Measurements from ENCODE around the gene PLEKHJ1. TPM values are rescaled to one million over a fixed set of nuclear protein-coding genes. Genes with fewer than 3 reads are reported as not detected.

Gene PLEKHJ1
- total and polyA plus RNA-seq, 9 of the 15 experiments (the other 6 are each of a cell fraction or from before 2014, with no cell fraction given), result 1.5 to 188 (median 63.9) TPM

DNA sequence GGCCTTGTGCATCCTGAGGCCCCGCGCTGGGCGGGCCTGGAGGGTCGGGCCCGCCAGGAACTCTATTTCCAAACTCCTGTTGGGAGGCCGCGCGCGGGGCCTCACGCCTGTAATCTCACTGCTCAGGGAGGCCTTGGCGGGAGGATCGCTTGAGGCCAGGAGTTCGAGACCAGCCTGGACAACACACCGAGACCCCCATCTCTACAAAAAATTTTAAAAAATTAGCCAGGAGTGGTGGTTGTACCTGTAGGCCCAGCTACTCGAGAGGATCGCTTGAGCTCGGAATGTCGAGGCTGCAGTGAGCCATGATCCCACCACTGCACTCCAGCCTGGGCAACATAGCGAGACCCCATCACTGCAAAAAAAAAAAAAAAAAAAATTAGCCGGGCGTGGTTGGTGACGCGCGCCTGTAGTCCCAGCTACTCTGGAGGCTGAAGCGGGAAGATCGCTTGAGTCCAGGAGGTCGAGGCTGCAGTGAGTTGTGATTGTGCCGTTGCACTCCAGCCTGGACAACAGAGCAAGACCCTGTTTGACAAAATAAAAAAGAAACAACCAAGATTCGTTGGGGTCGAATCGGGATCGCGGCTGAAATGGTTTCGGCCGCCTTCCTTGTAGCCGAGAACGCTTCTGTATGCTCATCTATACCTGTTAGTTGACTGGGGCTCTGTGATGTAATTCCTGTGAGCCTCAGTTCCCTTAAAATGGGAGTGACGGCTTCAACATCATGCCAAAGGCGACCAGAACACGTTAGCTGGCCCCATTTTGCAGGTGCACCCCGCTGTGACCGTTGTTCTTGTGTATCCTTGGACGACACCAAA, 1.1 kb upstream of the PLEKHJ1 start (continued):
- TF ChIP-seq ETV1 (tag; conservative IDR thresholded peaks at IDR 0.05; ENCODE audit: low read depth) (no peak), ZNF512 (tag; IDR thresholded peaks at IDR 0.05) (no peak), WHSC1 (IDR thresholded peaks at IDR 0.05; ENCODE audit: low read length) (no peak), ZNF644 (tag; IDR thresholded peaks at IDR 0.05; ENCODE audit: low read depth) (no peak), SAFB (IDR thresholded peaks at IDR 0.05; ENCODE audit: borderline replicate concordance, low read depth, low read length) (no peak), CREB5 (CRISPR knock-in tag; IDR thresholded peaks at IDR 0.05) (no peak), MTA2 (IDR thresholded peaks at IDR 0.05; ENCODE audit: low read depth) (no peak), SOX6 (IDR thresholded peaks at IDR 0.05) (no peak), ZNF696 (CRISPR knock-in tag; conservative IDR thresholded peaks at IDR 0.05) (no peak), POLR2AphosphoS2 (IDR thresholded peaks at IDR 0.05; ENCODE audit: low read length) (no peak), ZNF3 (CRISPR knock-in tag; IDR thresholded peaks at IDR 0.05) (no peak), HDAC1 (IDR thresholded peaks at IDR 0.05) (0 out of 4 replicates have a peak, but pooled peaks of 1 of the 2 experiments have one; percentile 1), CAMTA2 (CRISPR knock-in tag; conservative IDR thresholded peaks at IDR 0.05) (no peak), CTBP1 (IDR thresholded peaks at IDR 0.05; ENCODE audit: borderline replicate concordance) (no peak), SIN3A (IDR thresholded peaks at IDR 0.05; ENCODE audit: borderline replicate concordance in 2 of 2, control insufficient read depth in 1 of 2, low read depth in 2 of 2, low read length in 2 of 2) (peak; percentile 11 to 31; a peak in 2 of 4 replicates), ZBED1 (IDR thresholded peaks at IDR 0.05) (0 out of 2 replicates have a peak, but pooled peaks have one; percentile 45)
- TF ChIP-seq, protein P1, sequence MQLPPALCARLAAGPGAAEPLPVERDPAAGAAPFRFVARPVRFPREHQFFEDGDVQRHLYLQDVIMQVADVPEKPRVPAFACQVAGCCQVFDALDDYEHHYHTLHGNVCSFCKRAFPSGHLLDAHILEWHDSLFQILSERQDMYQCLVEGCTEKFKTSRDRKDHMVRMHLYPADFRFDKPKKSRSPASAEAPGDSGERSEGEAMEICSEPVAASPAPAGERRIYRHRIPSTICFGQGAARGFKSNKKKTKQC (CRISPR knock-in tag; IDR thresholded peaks at IDR 0.05), result no peak
- TF ChIP-seq, protein P2, sequence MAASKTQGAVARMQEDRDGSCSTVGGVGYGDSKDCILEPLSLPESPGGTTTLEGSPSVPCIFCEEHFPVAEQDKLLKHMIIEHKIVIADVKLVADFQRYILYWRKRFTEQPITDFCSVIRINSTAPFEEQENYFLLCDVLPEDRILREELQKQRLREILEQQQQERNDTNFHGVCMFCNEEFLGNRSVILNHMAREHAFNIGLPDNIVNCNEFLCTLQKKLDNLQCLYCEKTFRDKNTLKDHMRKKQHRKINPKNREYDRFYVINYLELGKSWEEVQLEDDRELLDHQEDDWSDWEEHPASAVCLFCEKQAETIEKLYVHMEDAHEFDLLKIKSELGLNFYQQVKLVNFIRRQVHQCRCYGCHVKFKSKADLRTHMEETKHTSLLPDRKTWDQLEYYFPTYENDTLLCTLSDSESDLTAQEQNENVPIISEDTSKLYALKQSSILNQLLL (CRISPR knock-in tag; IDR thresholded peaks at IDR 0.05; ENCODE audit: borderline replicate concordance), result no peak
- TF ChIP-seq, protein P3, sequence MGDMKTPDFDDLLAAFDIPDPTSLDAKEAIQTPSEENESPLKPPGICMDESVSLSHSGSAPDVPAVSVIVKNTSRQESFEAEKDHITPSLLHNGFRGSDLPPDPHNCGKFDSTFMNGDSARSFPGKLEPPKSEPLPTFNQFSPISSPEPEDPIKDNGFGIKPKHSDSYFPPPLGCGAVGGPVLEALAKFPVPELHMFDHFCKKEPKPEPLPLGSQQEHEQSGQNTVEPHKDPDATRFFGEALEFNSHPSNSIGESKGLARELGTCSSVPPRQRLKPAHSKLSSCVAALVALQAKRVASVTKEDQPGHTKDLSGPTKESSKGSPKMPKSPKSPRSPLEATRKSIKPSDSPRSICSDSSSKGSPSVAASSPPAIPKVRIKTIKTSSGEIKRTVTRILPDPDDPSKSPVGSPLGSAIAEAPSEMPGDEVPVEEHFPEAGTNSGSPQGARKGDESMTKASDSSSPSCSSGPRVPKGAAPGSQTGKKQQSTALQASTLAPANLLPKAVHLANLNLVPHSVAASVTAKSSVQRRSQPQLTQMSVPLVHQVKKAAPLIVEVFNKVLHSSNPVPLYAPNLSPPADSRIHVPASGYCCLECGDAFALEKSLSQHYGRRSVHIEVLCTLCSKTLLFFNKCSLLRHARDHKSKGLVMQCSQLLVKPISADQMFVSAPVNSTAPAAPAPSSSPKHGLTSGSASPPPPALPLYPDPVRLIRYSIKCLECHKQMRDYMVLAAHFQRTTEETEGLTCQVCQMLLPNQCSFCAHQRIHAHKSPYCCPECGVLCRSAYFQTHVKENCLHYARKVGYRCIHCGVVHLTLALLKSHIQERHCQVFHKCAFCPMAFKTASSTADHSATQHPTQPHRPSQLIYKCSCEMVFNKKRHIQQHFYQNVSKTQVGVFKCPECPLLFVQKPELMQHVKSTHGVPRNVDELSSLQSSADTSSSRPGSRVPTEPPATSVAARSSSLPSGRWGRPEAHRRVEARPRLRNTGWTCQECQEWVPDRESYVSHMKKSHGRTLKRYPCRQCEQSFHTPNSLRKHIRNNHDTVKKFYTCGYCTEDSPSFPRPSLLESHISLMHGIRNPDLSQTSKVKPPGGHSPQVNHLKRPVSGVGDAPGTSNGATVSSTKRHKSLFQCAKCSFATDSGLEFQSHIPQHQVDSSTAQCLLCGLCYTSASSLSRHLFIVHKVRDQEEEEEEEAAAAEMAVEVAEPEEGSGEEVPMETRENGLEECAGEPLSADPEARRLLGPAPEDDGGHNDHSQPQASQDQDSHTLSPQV (IDR thresholded peaks at IDR 0.05), result no peak

All from K562 (cell line).